LoVo (cell line): ENCODE results near the gene MAP3K3.

ENCODE experiments used
- DNase-seq: peaks from one replicate; pipeline ENCODE4 v3.0.0-alpha.2; 2016; ENCODE audit warnings: low spot score

The MAP3K3 gene

DNA sequence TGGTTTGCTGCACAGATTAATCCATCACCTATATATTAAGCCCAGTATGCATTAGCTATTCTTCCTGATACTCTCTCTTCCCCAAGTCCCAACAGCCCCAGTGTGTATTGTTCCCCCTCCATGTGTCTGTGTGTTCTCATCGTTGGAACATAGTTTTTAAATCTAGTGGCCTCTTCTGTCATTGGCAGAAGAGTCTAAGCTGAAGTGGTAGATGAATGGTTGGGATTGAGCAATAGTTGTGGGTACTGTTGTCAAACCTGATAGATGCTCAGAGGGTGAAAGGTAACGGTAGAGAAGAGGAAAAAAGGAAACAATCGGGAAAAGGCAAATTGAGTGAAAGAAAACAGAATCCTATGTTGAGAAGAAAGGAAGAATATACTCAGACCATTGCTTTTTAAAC lies 29.9 kb downstream of the MAP3K3 start:
- DNase-seq, result no peak

DNA sequence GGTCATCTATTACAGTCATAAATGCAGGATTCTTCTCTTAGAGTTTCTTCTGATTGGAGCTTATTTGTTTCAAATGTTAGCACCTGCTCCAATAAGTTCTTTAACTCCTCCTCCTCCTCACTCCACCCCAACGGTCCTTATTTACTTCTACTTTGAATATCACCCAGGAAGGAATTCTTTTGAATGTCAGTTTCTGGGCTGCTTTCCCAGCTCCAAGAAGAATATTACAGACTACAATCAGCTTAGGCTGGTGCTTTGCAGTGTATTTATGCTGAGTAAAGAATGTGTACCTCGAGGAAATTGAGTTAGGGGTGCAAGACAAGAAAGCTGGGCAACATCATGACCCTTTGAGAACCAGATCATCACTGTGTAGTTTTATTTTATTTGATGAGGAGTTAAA lies 30.8 kb downstream of the MAP3K3 start:
- DNase-seq, result no peak

DNA sequence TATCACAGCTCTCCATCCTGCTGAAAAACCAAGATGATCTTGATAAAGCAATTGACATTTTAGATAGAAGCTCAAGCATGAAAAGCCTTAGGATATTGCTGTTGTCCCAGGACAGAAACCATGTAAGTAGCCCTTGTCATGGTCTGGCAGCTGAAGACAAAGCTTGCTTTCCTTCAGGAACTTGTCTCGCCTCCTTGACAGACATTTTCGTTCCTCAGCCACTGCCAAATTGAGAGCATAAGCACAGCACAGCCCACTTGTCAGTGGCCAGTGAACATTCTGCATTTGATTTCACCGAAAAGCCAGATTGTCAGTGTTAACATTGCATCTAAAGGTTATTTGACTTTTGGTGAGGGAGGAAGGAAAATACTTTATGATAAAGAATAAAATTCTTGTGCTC lies 35.6 kb downstream of the MAP3K3 start:
- DNase-seq, result no peak

DNA sequence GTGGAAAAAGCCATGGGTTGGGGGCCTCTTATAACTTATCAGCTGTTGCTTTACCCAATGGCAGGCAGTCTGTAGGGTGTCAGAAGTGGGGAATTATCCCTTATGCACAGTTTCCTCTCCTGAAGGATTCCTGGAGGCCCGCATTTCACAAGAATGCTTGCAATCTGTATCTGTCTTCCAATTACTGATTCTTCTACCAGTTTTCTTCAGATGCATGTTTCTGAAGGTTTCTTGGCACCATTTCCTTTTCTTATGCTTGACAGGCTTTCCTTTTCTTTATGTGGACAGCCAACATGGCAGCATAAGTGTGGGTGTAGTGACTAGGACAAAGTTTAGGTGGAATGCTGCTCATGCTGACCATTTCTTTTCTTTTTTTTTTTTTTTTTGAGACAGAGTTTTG lies 36.1 kb downstream of the MAP3K3 start:
- DNase-seq, result no peak

DNA sequence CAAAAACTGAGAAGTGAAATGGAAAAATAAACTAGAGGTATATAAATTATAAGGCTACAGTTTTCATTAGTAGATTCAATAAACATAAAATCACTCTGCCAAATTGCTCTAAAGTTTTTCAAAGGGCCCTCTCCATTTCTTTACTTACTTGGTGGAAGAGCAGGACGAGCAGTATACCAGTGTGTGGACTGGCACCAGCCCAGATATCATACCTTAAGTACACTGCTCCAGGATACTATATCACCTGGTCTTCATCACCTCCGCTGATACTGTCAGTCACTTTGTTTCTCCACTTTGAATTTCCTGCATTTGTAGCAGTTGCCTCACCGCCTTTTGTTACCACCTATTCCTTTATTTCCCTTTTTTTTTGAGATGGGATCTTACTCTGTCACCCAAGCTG lies 37.6 kb downstream of the MAP3K3 start:
- DNase-seq, result no peak

DNA sequence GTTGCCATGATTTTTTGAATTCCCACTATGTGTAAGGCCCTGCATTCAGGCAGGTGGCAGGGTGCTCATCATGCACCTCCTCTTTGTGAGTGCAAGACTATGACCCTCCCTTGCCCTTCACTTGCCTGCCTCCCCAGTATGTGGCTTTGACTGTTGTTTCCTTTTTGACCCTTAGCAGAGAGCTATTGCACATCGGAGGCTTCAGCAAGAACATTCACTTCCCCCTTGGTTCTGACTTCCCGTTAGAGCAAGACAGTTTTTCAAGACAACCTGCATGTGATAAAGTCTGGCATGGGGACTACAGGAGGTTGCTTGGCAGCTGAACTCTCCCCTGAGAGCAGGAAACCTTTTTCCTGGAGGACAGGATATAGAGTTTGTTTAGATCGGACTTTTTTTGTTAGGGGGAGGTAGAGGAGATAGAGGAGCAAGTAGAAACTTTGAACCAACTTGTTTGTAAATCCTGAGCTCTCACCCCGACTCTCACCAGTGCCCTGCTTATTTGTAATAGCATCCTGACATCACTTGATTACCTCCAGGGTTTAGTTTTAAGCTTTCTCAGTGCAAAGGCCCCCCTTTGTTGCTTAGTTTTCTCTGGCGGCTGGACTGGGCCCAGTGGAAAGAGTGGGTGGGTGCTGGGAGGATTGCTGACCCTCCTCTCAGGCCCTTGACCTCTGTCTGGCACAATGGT lies 43.5 kb downstream of the MAP3K3 start:
- no peak for DNase-seq

DNA sequence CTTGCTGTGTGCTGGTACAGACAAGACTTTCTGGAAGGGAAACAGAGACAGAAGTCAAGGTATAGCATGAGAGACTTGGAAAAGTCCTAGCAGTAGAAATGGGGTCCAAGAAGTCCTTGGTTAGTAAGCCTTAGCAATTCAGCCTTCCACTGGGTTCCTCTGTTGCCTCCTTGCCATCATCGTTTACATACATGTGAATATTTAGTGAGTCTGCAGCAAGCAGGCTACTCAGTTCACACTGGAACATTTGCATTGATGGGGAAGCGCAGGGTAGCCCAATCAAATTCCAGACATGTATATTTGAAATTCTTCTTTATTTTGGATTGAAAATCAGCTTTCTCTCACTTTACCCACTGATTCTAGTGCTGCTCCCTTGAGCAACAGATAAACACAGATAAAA lies 50.6 kb downstream of the MAP3K3 start:
- no peak for DNase-seq

DNA sequence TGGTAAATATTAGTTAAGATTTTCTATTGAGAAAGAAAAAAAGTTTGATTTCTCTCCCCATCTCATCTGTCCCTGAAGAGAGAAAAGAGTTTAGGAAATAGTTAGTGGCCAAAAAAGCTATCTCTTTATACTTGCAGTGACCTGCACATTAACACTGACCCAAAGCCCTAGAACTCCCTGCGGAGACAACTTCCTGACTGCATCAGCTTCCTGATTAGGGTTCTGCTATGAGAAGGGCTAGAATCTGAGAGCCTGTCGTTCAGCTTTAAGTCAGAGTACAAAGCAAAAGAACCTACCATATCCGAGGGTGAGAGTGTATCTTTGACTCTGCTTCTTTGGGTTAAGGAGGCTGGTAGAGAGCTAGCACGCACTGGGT lies 53.0 kb downstream of the MAP3K3 start:
- DNase-seq, result no peak

DNA sequence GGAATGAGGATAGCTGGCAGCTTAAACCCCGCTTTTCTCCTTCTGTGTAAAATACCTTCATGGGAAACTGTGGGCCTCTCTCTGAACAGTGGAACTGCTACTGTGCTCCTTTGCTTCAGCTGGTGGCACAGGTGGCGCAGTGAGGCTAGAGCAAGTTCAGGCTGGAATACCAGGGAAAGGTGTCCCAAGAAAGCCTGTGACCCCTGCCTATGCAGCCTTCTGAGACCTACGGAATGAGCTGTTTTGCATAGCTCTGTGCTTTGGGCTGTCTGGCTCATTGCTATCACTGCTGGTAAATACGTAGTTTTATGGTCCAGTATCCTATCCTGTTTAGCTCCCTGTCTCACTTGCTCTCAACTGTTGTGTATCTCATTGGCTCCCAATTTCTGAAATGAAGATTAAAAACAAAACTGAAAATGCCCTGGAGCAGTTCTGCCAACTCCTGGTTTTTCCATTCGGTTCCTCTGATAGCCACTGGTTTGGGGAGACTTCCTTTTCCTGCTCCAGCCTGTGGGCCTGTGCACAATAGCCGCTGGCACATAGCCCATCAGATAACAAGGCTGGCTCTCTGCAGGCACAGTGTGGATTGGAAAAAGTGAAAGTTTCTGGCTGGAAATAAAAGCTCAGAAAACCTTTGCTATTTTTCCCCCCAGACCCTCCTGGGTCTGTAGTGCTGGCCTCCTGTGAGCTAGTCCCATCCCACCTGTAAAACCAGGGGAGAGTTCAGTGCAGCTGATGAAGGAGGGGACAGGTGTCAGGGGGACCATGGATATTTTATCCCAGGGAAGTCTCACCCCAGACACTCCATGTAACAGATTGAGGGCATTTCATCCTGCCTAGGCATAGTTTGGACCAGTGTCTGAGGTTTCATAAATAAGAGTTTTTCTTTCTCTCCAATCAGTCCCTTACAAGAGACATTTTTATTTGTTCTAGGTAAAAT lies 53.7 kb downstream of the MAP3K3 start:
- DNase-seq, result peak; percentile 87

DNA sequence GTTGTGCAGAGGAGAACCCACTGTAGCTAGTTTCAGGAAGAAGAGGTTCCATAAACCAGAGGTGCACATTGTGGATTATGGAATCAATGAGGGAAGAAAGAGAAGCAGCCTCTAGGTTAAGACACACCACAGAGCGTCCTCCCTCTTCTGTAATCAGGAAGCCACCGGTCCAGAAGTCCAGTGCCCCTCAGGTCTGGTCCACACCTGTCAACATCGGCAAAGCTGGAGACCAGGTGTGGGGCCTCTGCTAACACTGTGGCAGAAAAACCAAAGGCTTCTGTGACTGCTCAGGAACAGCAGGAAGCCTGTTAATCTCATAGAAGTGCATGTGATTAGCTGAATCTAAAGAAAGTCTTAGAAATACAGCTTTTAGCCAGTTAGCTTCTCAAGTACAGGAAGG lies 54.4 kb downstream of the MAP3K3 start:
- DNase-seq, result no peak

DNA sequence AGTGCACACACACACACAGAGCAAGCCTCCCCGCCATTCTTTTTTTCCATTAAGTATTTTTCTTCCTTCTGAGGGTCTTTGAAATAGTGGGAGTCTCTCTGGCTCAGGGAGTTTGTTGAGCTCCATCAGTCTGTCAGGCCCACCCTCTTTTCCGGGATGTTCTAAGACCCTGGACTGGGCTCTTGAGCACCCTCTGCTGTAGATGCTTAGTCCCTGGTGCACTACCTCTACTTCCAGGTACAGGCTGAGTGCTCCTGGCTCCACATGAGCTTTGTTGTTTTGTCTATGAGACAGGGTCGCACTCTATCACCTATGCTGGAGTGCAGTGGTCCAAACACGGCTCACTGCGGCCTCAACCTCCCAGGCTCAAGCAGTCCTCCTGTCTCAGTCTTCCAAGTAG lies 57.0 kb downstream of the MAP3K3 start:
- no peak for DNase-seq

DNA sequence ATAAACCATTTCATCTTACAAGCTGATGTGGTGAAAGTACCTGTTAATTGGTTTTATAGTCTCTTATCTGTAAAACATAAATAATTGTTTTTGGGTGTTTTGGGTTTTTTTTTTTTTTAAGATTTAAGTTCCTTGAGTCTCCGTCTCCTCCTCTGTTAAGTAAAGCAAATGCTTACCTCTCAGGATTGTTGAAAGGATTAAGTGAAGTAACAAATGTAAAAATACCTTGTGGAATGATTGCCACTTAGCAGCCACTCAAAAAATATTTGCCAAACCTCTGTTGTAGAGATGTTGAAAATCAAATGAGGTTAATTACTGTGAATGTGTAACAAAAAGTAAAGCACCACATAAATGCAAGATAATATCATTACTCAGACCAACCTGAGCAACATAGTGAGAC lies 58.5 kb downstream of the MAP3K3 start:
- DNase-seq, result no peak

DNA sequence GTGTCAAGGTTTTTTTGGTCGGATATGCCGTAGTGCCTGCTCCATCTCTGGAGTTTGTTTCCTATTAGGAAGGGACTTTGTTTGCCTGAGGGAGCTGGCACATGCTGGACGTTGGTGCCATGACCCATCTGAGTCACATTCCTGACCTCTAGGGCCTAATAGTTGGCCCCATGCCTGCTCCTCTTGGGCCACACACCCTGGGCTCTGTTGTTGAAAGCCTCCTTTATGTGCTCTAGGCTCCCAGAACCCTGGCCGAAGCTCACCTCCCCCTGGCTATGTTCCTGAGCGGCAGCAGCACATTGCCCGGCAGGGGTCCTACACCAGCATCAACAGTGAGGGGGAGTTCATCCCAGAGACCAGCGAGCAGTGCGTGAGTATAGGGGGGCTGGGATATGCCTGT lies 59.3 kb downstream of the MAP3K3 start:
- no peak for DNase-seq

DNA sequence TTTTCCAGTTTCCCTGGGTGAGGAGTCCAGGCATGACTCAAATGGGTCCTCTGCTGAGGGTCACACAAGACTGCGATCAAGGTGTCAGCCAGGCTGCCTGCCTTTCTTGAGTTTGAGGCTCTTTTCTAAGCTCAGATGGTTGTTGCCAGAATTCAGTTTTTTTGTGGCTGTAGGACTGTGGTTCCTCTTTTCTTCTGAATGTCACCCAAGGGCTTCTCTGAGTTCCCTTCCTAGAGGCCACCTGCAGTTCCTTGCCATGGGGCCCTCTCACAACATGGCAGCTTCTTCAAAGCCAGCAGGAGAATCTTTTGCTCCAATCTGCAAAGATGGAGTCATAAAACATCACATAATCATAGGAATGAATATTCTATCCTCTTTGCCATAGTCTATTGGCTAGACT lies 60.2 kb downstream of the MAP3K3 start:
- no peak for DNase-seq

DNA sequence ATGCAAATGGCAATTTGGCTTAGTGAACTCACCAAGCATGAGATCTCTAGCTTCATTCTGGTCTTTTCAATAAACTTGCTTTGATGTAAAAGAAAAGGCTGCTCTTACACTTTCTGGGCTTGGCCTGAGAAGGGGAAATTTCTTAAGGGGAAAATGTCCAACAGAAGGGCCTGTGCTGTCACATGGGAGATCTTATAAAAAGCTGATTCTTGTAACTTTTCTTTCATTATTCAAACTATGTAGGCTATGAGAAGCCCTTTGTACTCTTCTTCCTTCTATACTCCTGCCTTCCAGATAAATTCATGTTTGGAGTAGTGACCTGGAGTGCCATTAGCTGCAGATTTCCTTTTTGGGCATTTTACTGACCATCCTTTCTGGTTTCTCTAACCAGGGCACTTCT lies 60.8 kb downstream of the MAP3K3 start:
- no peak for DNase-seq

DNA sequence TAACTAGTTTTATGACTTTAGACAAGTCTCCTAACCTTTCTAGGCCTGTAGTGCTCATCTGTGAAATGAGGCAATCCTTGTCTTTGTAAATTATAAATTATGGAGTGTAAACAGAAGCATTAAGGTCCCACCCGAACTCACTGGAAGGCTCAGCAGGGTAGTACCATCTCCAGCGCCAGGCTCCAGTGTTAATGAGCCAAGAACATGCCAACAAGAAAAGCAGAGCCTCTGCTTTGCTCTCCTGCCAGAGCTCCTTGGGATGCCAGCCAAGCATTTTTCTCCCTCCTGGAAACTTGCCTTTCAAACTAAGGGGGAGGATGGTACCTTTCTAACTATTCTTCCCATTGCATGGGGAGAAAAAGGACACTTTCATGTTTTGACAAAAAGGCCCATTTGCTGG lies 62.8 kb downstream of the MAP3K3 start:
- no peak for DNase-seq

DNA sequence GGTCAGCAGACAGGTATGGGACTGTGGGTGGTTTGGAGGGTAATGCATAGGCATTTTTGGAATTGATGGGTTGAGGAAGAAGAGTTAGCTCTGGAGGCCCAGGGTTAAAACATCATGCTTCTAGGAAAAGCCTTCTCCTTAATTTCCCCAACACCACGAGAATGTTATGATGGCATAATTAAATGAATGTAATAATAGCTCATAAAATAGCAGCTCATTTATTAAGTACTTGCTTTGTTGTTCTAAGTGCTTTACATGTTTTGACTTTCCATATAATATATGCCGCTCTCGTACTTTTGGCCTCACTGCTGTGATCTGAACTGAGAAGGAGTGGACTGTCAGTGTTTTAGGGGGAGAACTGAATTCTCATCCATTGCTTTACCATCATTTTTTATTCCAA lies 63.4 kb downstream of the MAP3K3 start:
- DNase-seq, result no peak

DNA sequence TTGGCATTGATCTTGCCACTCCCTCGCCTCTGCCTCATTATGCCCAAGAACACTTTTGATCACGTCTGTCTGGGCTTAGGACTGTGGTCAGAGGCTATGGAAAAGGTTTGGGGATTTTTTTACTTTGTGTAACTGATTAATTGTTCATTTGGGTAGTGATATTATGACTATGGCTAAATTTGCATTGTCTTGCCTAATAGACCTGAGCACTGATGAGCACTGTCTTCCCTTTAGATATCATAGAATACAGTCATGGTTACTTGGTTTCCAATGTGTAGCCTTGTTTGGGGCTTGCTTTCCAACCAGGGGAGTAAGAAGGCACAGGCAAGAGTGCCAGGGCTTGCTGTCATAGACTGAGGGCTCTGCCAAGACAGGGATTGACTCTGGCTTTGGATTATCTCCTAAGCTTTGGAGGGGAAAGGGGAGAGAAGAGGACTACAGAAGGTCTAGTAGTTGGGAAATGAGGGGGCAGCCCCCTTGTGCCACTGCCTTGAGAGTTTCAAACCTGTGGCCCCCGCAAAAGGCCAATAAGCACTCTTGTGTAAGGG lies 64.0 kb downstream of the MAP3K3 start:
- DNase-seq, result no peak

DNA sequence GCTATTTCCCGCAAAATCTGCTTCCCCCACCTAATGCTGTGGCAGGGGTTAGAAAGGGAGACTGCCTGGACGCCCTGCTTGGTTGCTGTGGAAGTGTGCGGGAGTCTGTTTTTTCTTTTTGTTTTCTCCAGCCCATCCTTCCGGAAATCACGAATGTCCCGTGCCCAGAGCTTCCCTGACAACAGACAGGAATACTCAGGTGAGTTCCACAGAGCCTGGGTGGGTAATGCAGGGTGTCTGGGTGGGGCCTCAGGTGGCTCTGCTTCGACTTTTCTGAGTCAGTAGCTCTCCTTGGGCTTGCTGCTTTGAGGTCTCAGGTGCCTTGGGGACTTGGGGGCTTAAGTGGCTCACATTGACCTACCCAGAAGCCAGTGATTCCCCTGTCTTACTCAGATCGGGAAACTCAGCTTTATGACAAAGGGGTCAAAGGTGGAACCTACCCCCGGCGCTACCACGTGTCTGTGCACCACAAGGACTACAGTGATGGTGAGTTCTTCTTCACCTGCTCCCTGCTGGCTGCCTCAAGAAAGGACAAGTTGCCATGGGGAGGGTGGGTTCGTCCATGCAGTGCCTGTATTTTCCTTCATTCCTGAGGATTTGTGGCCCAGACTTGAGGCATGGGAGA lies 66.3 kb downstream of the MAP3K3 start:
- no peak for DNase-seq

DNA sequence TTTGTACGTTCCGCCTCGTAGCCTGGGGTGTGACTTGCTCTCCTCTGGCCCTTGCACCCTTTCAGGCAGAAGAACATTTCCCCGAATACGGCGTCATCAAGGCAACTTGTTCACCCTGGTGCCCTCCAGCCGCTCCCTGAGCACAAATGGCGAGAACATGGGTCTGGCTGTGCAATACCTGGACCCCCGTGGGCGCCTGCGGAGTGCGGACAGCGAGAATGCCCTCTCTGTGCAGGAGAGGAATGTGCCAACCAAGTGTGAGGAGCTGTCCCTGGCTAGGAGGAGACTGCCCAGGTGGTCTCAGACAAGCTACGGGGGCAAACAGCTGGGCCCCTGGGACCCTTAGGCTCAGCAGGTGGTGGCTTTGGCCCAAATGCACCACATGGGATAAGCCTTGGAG lies 67.3 kb downstream of the MAP3K3 start:
- DNase-seq, result no peak

DNA sequence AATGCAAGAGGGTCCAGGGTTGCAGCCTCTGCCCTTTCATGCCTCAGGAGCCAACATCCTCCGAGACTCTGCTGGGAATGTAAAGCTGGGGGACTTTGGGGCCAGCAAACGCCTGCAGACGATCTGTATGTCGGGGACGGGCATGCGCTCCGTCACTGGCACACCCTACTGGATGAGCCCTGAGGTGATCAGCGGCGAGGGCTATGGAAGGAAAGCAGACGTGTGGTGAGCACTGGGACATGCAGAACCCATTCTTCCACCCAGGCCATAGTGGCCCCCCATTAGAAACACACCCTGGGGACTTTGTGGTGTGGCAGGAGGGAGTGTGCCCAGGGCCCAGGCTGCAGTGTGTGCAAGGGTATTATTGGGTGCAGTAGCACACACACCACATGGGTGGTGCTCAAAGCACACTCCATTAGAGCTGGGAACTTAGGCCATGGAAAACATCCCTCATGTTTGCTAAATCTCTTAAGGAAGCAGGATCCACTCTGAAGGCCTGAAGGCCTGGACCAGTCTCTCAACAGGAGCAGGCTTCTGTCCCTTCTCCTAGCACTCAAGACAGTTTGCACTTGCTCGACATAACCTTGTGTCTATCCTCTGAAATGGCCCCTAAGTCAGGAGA lies 70.1 kb downstream of the MAP3K3 start:
- no peak for DNase-seq

DNA sequence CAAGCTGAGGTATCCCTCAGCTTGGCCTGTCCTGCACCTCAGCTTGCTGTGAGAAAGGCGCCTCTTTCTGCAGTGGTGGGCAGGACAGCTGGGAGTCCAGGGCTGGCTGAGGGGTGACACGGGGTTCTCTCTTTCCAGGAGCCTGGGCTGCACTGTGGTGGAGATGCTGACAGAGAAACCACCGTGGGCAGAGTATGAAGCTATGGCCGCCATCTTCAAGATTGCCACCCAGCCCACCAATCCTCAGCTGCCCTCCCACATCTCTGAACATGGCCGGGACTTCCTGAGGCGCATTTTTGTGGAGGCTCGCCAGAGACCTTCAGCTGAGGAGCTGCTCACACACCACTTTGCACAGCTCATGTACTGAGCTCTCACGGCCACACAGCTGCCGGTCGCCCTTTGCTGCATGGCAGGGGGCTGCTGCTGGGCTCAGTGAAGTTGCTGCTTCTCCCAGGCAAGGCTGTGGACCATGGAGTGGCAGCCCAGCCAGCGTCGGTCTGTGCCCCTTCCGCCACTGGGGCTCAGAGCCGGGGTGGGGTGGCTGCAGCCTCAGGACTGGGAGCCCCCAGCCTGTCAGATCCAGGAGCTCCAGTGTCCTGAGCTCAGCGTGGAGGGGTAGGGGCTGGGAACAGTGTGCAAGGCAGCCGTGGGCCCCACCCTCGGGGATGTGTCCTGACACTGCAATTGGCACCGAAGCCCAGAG lies 71.3 kb downstream of the MAP3K3 start:
- DNase-seq, result no peak
